DMS153 (cell line): Measurements from ENCODE around the gene RAC3.

Source experiments
- DNase-seq: peaks from one replicate; lab custom pipeline; 2025; lab: John Stamatoyannopoulos, UW

Gene RAC3

GRCh38 chr17:82076018-82076784 lies 44.7 kb downstream of the RAC3 start:
- DNase-seq: no peak

GRCh38 chr17:82076785-82077591 lies 45.5 kb downstream of the RAC3 start:
- DNase-seq: no peak

GRCh38 chr17:82077617-82078358 lies 46.3 kb downstream of the RAC3 start:
- no peak for DNase-seq

- no peak for DNase-seq
Observed at GRCh38 chr17:82078433-82078832, 47.0 kb downstream of the RAC3 start.

- DNase-seq: no peak
Observed at GRCh38 chr17:82079001-82079677, 47.7 kb downstream of the RAC3 start.

GRCh38 chr17:82080048-82080788 lies 48.7 kb downstream of the RAC3 start:
- no peak for DNase-seq

GRCh38 chr17:82080789-82081464 lies 49.4 kb downstream of the RAC3 start:
- no peak for DNase-seq

GRCh38 chr17:82081546-82081945 lies 50.1 kb downstream of the RAC3 start:
- no peak for DNase-seq

- no peak for DNase-seq
Observed at GRCh38 chr17:82081966-82082365, 50.5 kb downstream of the RAC3 start.

GRCh38 chr17:82082456-82082855 lies 51.0 kb downstream of the RAC3 start:
- no peak for DNase-seq

GRCh38 chr17:82083009-82083408 lies 51.5 kb downstream of the RAC3 start:
- no peak for DNase-seq
